Uterus (tissue), 2 donors: Measurements from ENCODE around the gene FAM76A.

Source experiments
- CTCF ChIP-seq, 4 experiments: fragments of 200-600 bp in 2 of 4; fragments of 450-650 bp in 2 of 4; sonication (generic) in 2 of 4; IDR thresholded peaks; one replicate each; pipeline ENCODE4 v1.5.1; 2016 to 2019; ENCODE audit warnings: antibody characterized with exemption in 4 of 4, mild to moderate bottlenecking in 2 of 4, moderate library complexity in 1 of 4
- POLR2A ChIP-seq, 2 donors: fragments of 450-650 bp; IDR thresholded peaks; one replicate each; pipeline ENCODE4 v1.6.1; 2016; ENCODE audit warnings: antibody characterized with exemption in 2 of 2, mild to moderate bottlenecking in 1 of 2, moderate library complexity in 1 of 2

GRCh38 chr1:27762033-27762432 is 36.3 kb downstream of the FAM76A start:
- no peak for TF ChIP-seq POLR2A (IDR thresholded peaks at IDR 0.05)
- no peak for TF ChIP-seq CTCF (IDR thresholded peaks at IDR 0.05)
